ENCODE data around the gene RSKR.
A peak's percentile ranks its signal among the peaks of the same experiment; 100 is the strongest.

Gene RSKR

GRCh38 chr17:28575126-28575795, 38.7 kb downstream of the RSKR start:
- Histone ChIP-seq H3K4me1 (ENCODE audit: control extremely low read depth in 1 of 4, control insufficient read depth in 4 of 4, insufficient read depth in 4 of 4, low read length in 3 of 4) (peaks cover 3 to 30% (median 18%) of the 10 kb centered on the region in 4 experiments), H3K36me3 (ENCODE audit: control insufficient read depth in 4 of 4, insufficient read depth in 4 of 4, low read length in 3 of 4) (peaks cover 4 to 42% (median 17%) of the 10 kb centered on the region in 4 experiments), H3K9me3 (ENCODE audit: control extremely low read depth in 1 of 5, control insufficient read depth in 4 of 5, insufficient read depth in 2 of 5, low read depth in 1 of 5, low read length in 4 of 5) (no peaks in the 10 kb centered on the region), H3K27me3 (replicated peaks in 2 of 5; ENCODE audit: control insufficient read depth in 4 of 5, insufficient read depth in 5 of 5, low read length in 4 of 5) (no peaks in the 10 kb centered on the region), H3K27ac (ENCODE audit: insufficient read depth in 1 of 2, low read depth in 1 of 2, low read length in 2 of 2, poor library complexity in 1 of 2, severe bottlenecking in 2 of 2) (no peak overlapping the region), H3K4me3 (ENCODE audit: control insufficient read depth in 1 of 7, extremely low read depth in 1 of 7, insufficient read depth in 4 of 7, low read depth in 2 of 7, low read length in 6 of 7) (no peak overlapping the region)
- ChIA-PET POLR2A (no interaction called here), CTCF (interaction anchor here (0.9 to 1.8 kb wide), 7 partner anchors 9 to 82 kb away, joined by 3 to 6 read pairs (median 3); partner anchors contain the start of gene SPAG5)
- DNase-seq = no peak
- WGBS (ENCODE audit: insufficient coverage) = 98% methylated on average over 14 of the region's 14 CpGs

- Histone ChIP-seq H3K27me3 (replicated peaks in 2 of 5; ENCODE audit: control insufficient read depth in 4 of 5, insufficient read depth in 5 of 5, low read length in 4 of 5) (no peaks in the 10 kb centered on the region), H3K36me3 (ENCODE audit: control insufficient read depth in 4 of 4, insufficient read depth in 4 of 4, low read length in 3 of 4) (peaks cover 4 to 36% (median 13%) of the 10 kb centered on the region in 4 experiments), H3K4me1 (ENCODE audit: control extremely low read depth in 1 of 4, control insufficient read depth in 4 of 4, insufficient read depth in 4 of 4, low read length in 3 of 4) (peaks cover 3 to 37% (median 23%) of the 10 kb centered on the region in 4 experiments), H3K9me3 (ENCODE audit: control extremely low read depth in 1 of 5, control insufficient read depth in 4 of 5, insufficient read depth in 2 of 5, low read depth in 1 of 5, low read length in 4 of 5) (no peaks in the 10 kb centered on the region), H3K27ac (ENCODE audit: insufficient read depth in 1 of 2, low read depth in 1 of 2, low read length in 2 of 2, poor library complexity in 1 of 2, severe bottlenecking in 2 of 2) (no peak overlapping the region), H3K4me3 (ENCODE audit: control insufficient read depth in 1 of 7, extremely low read depth in 1 of 7, insufficient read depth in 4 of 7, low read depth in 2 of 7, low read length in 6 of 7) (no peak overlapping the region)
- 90% methylated on average over 7 of the region's 7 CpGs for WGBS (ENCODE audit: insufficient coverage)
- POLR2A ChIA-PET = no interaction called here
- DNase-seq = peak; percentile 40 to 60 (median 55)
- CTCF ChIA-PET = interaction anchor here (0.6 to 1.8 kb wide), 3 partner anchors 24 to 168 kb away, joined by 3 to 6 read pairs (median 4); partner anchors contain the start of gene SPAG5
These were observed 39.5 kb downstream of the RSKR start for GRCh38 chr17:28574526-28574925.

DNA sequence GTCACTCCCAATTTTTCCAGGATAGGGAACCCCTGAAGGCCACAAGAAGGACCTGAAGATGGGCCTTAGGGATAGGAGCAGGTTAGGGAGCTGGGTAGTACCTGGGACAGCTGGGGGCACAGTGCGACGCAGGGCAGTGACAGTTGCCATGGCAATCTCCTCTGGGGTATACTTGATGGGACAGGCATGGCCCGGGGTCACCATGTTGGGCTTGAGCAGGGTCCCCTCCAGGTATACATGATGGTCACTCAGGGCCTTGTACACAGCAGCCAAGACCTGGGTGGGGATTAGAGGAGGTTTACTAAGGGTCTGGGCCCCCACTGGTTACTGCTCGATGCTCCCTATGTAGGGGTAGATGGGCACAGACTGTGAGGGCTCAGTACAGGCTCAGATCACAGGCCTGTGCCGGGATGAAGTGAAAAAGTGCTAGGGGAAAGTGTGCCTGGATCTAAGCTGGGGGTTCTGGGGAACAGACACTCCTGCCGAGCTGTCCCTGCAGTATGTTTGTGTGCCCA, 40.0 kb downstream of the RSKR start:
- H3K27ac ChIP-seq (ENCODE audit: insufficient read depth in 1 of 2, low read depth in 1 of 2, low read length in 2 of 2, poor library complexity in 1 of 2, severe bottlenecking in 2 of 2) = no peak overlapping the region
- 100% methylated on average over 6 of the region's 6 CpGs for WGBS (ENCODE audit: insufficient coverage)
- H3K4me1 ChIP-seq (ENCODE audit: control extremely low read depth in 1 of 4, control insufficient read depth in 4 of 4, insufficient read depth in 4 of 4, low read length in 3 of 4) = peaks cover 3 to 37% (median 25%) of the 10 kb centered on the region in 4 experiments
- H3K4me3 ChIP-seq (ENCODE audit: control insufficient read depth in 1 of 7, extremely low read depth in 1 of 7, insufficient read depth in 4 of 7, low read depth in 2 of 7, low read length in 6 of 7) = no peak overlapping the region
- no peak for DNase-seq
- ChIA-PET CTCF (interaction anchor here (0.6 to 1.8 kb wide), 2 partner anchors 24 to 169 kb away, joined by 4 to 6 read pairs; partner anchors contain the start of gene SPAG5), POLR2A (no interaction called here)
- H3K36me3 ChIP-seq (ENCODE audit: control insufficient read depth in 4 of 4, insufficient read depth in 4 of 4, low read length in 3 of 4) = peaks cover 4 to 31% (median 12%) of the 10 kb centered on the region in 4 experiments
- H3K27me3 ChIP-seq (replicated peaks in 2 of 5; ENCODE audit: control insufficient read depth in 4 of 5, insufficient read depth in 5 of 5, low read length in 4 of 5) = no peaks in the 10 kb centered on the region
- H3K9me3 ChIP-seq (ENCODE audit: control extremely low read depth in 1 of 5, control insufficient read depth in 4 of 5, insufficient read depth in 2 of 5, low read depth in 1 of 5, low read length in 4 of 5) = no peaks in the 10 kb centered on the region

GRCh38 chr17:28573521-28573920, 40.5 kb downstream of the RSKR start:
- ChIA-PET POLR2A (no interaction called here), CTCF (interaction anchor here (1.1 to 1.8 kb wide), 2 partner anchors 23 to 25 kb away, joined by 3 to 6 read pairs; partner anchors contain the start of gene SPAG5)
- peaks cover 2 to 26% (median 8%) of the 10 kb centered on the region in 4 experiments for H3K36me3 ChIP-seq (ENCODE audit: control insufficient read depth in 4 of 4, insufficient read depth in 4 of 4, low read length in 3 of 4)
- no peaks in the 10 kb centered on the region for H3K27me3 ChIP-seq (replicated peaks in 2 of 5; ENCODE audit: control insufficient read depth in 4 of 5, insufficient read depth in 5 of 5, low read length in 4 of 5)
- no peaks in the 10 kb centered on the region for H3K9me3 ChIP-seq (ENCODE audit: control extremely low read depth in 1 of 5, control insufficient read depth in 4 of 5, insufficient read depth in 2 of 5, low read depth in 1 of 5, low read length in 4 of 5)
- 99% methylated on average over 7 of the region's 9 CpGs for WGBS (ENCODE audit: insufficient coverage)
- H3K4me3 ChIP-seq (ENCODE audit: control insufficient read depth in 1 of 7, extremely low read depth in 1 of 7, insufficient read depth in 4 of 7, low read depth in 2 of 7, low read length in 6 of 7) = no peak overlapping the region
- no peak overlapping the region for H3K27ac ChIP-seq (ENCODE audit: insufficient read depth in 1 of 2, low read depth in 1 of 2, low read length in 2 of 2, poor library complexity in 1 of 2, severe bottlenecking in 2 of 2)
- H3K4me1 ChIP-seq (ENCODE audit: control extremely low read depth in 1 of 4, control insufficient read depth in 4 of 4, insufficient read depth in 4 of 4, low read length in 3 of 4) = peaks cover 3 to 37% (median 25%) of the 10 kb centered on the region in 4 experiments
- DNase-seq = no peak

DNA sequence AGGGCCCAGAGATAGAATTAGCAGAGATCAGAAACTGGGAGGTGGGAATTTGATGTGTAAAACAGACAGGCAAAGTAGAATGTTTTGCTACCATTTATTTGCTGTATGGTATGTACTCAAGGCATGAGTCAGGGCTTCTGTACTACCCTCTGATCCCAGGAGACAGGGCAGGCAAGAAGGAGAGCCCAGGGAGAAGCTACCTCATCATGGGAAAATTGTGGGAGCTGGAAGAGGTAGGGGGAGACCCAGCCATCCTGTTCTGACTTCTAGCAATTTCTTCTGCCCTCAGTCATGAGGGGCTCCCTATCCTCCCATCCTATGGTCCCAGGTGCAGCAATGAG, 41.0 kb downstream of the RSKR start:
- H3K36me3 ChIP-seq (ENCODE audit: control insufficient read depth in 4 of 4, insufficient read depth in 4 of 4, low read length in 3 of 4) = peaks cover 0 to 21% (median 3%) of the 10 kb centered on the region in 4 experiments
- peaks cover 3 to 37% (median 26%) of the 10 kb centered on the region in 4 experiments for H3K4me1 ChIP-seq (ENCODE audit: control extremely low read depth in 1 of 4, control insufficient read depth in 4 of 4, insufficient read depth in 4 of 4, low read length in 3 of 4)
- no peaks in the 10 kb centered on the region for H3K27me3 ChIP-seq (replicated peaks in 2 of 5; ENCODE audit: control insufficient read depth in 4 of 5, insufficient read depth in 5 of 5, low read length in 4 of 5)
- H3K4me3 ChIP-seq (ENCODE audit: control insufficient read depth in 1 of 7, extremely low read depth in 1 of 7, insufficient read depth in 4 of 7, low read depth in 2 of 7, low read length in 6 of 7) = no peak overlapping the region
- no peak overlapping the region for H3K27ac ChIP-seq (ENCODE audit: insufficient read depth in 1 of 2, low read depth in 1 of 2, low read length in 2 of 2, poor library complexity in 1 of 2, severe bottlenecking in 2 of 2)
- CTCF ChIA-PET = interaction anchor here (0.7 to 3.0 kb wide), 3 partner anchors 23 to 39 kb away, joined by 3 to 12 read pairs (median 3); no protein-coding TSS in a partner anchor
- DNase-seq = no peak
- no peaks in the 10 kb centered on the region for H3K9me3 ChIP-seq (ENCODE audit: control extremely low read depth in 1 of 5, control insufficient read depth in 4 of 5, insufficient read depth in 2 of 5, low read depth in 1 of 5, low read length in 4 of 5)
- POLR2A ChIA-PET = no interaction called here

DNA sequence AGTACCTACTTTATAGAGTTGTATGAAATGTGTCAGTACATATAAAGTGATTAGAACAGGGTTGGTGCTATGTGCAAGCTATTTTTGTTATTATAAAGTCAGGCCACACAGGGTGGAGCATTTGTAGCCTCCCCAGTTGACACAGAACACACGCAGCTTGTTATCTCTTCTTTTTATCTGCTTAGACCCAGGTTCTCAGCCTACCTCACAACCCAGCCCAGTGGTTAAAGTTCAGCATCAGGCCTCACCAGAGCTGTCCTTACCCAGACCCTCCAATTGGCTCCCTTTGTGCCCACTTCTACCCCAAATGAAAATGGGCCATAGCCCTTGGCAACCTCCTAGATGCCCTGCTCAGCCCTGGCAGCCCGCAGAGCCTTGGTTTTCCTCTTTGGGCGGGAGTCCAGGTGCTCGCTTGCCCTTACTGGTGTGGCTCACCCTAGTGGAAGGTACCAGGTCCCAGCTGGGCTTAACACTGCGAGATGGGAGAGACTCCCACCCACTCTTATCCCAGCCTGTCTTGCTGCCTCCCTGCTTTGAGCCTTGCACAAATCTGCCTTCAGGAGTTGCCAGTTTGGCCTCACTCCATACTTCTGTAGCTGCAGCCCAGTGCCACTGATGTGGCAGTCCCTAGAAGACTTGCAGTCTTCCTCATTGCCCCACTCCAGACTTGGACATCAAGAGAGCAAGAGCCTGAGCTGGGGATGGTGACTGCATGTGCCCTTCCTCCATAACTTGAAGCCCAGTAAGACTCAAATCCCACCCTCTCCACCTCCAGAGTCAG, 41.5 kb downstream of the RSKR start:
- peak overlapping the region in 6 of 7 experiments; percentile 78 to 97 (median 90) for H3K4me3 ChIP-seq (ENCODE audit: control insufficient read depth in 1 of 7, extremely low read depth in 1 of 7, insufficient read depth in 4 of 7, low read depth in 2 of 7, low read length in 6 of 7)
- CTCF ChIA-PET = interaction anchor here (0.7 to 3.0 kb wide), 4 partner anchors 20 to 39 kb away, joined by 3 to 12 read pairs (median 4); no protein-coding TSS in a partner anchor
- no peak for DNase-seq

More for the DNA sequence above, 41.5 kb downstream of the RSKR start:
- peaks cover 3 to 42% (median 30%) of the 10 kb centered on the region in 4 experiments for H3K4me1 ChIP-seq (ENCODE audit: control extremely low read depth in 1 of 4, control insufficient read depth in 4 of 4, insufficient read depth in 4 of 4, low read length in 3 of 4)
- peaks cover 0 to 15% (median 2%) of the 10 kb centered on the region in 4 experiments for H3K36me3 ChIP-seq (ENCODE audit: control insufficient read depth in 4 of 4, insufficient read depth in 4 of 4, low read length in 3 of 4)
- 71% methylated on average over 5 of the region's 5 CpGs for WGBS (ENCODE audit: insufficient coverage)
- H3K27me3 ChIP-seq (replicated peaks in 2 of 5; ENCODE audit: control insufficient read depth in 4 of 5, insufficient read depth in 5 of 5, low read length in 4 of 5) = no peaks in the 10 kb centered on the region
- POLR2A ChIA-PET = no interaction called here
- no peak overlapping the region for H3K27ac ChIP-seq (ENCODE audit: insufficient read depth in 1 of 2, low read depth in 1 of 2, low read length in 2 of 2, poor library complexity in 1 of 2, severe bottlenecking in 2 of 2)
- H3K9me3 ChIP-seq (ENCODE audit: control extremely low read depth in 1 of 5, control insufficient read depth in 4 of 5, insufficient read depth in 2 of 5, low read depth in 1 of 5, low read length in 4 of 5) = no peaks in the 10 kb centered on the region
